LNCaP clone FGC (cell line): Measurements from ENCODE around the gene PITPNM2.

Experiments used
- DNase-seq: peaks from one replicate; pipeline ENCODE4 v3.0.0-alpha.2; 2011; ENCODE audit warnings: low read depth
- H3K4me3 ChIP-seq: 2 replicates; pipeline ENCODE4 v1.5.1; 2011; ENCODE audit warnings: mild to moderate bottlenecking, low read depth, low read length, control low read depth
- TF ChIP-seq, protein P1 (sequence below): IDR thresholded peaks from 2 replicates; pipeline ENCODE4 v1.5.1; 2012; ENCODE audit warnings: mild to moderate bottlenecking; ENCODE audit not compliant: control insufficient read depth, insufficient read depth; ENCODE audit errors: extremely low read depth

Gene PITPNM2

DNA sequence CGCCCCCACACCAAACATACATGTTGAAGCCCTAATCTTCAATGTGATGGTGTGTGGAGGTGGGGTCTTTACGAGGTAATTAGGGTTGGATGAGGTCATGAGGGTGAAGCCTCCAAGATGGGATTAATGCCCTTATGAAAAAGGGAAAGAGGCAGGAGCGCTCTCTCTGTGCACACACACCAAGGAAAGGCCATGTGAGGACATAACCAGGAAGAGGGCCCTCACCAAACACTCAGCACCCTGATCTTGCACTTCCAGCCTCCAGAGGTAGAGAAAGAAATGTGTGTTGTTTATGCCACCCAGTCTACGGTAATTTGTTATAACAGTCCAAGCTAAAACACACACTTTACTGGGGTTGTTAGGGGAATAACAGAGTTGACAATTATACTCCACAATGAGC is 14.6 kb upstream of the PITPNM2 start:
- DNase-seq, result no peak
- no peak overlapping the region for H3K4me3 ChIP-seq
- TF ChIP-seq, protein P1, sequence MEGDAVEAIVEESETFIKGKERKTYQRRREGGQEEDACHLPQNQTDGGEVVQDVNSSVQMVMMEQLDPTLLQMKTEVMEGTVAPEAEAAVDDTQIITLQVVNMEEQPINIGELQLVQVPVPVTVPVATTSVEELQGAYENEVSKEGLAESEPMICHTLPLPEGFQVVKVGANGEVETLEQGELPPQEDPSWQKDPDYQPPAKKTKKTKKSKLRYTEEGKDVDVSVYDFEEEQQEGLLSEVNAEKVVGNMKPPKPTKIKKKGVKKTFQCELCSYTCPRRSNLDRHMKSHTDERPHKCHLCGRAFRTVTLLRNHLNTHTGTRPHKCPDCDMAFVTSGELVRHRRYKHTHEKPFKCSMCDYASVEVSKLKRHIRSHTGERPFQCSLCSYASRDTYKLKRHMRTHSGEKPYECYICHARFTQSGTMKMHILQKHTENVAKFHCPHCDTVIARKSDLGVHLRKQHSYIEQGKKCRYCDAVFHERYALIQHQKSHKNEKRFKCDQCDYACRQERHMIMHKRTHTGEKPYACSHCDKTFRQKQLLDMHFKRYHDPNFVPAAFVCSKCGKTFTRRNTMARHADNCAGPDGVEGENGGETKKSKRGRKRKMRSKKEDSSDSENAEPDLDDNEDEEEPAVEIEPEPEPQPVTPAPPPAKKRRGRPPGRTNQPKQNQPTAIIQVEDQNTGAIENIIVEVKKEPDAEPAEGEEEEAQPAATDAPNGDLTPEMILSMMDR, result no peak

GRCh38 chr12:123164710-123165261 is 13.9 kb upstream of the PITPNM2 start:
- H3K4me3 ChIP-seq, result no peak overlapping the region
- no peak for DNase-seq
- TF ChIP-seq, protein P1, result no peak

DNA sequence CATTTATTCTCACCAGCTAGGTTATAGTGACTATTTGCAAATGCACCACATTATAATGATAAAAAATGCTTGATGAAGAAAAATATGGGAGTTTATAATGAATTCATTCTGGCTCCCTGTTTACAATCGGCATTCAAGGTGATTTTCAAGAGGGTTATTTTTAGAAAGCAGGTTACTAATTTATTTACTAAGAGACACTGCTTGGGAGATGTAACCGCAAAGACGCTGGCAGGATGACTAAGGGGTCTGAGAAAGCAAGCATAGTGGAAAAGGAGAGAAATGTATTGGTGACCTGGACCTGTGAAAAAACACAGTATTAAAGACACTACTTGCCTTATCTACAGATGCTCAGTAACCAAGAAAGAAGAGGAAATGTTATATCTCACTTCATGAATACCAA is 13.3 kb upstream of the PITPNM2 start:
- DNase-seq, result no peak
- TF ChIP-seq, protein P1, result no peak
- no peak overlapping the region for H3K4me3 ChIP-seq

GRCh38 chr12:123163227-123163626 is 12.3 kb upstream of the PITPNM2 start:
- no peak for DNase-seq
- TF ChIP-seq, protein P1, result no peak
- no peak overlapping the region for H3K4me3 ChIP-seq

- DNase-seq, result no peak
- TF ChIP-seq, protein P1, result no peak
- H3K4me3 ChIP-seq, result no peak overlapping the region
Observed at GRCh38 chr12:123160801-123161487, 10.1 kb upstream of the PITPNM2 start.

- no peak for DNase-seq
- TF ChIP-seq, protein P1, result no peak
- H3K4me3 ChIP-seq, result no peak overlapping the region
Observed at GRCh38 chr12:123153906-123154305, 3.0 kb upstream of the PITPNM2 start.

DNA sequence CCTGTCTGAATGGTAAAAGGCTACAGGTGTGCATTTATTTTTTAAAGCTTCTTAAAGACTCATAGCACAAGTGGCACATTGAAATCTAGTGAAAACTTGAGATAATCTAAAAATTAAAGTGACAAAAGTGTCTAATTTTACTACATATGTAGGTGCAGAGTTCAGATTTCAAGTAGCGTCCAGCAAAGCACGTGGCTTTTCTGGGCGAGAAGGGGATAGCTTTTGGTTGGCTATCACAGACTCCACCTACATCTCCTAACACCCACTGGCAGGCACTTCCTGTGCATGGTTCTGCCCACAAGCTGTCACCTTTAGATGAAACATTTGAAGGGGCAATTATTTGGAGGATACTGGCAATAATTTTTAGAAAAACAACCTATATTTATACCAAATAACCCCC is 1.9 kb upstream of the PITPNM2 start:
- TF ChIP-seq, protein P1, result no peak
- no peak for DNase-seq
- no peak overlapping the region for H3K4me3 ChIP-seq
